Measurements from ENCODE around the gene KRT86. TPM values are rescaled to one million over a fixed set of nuclear protein-coding genes. Genes with fewer than 3 reads are reported as not detected.

KRT86 gene
- under 0.01 TPM for total RNA-seq

DNA sequence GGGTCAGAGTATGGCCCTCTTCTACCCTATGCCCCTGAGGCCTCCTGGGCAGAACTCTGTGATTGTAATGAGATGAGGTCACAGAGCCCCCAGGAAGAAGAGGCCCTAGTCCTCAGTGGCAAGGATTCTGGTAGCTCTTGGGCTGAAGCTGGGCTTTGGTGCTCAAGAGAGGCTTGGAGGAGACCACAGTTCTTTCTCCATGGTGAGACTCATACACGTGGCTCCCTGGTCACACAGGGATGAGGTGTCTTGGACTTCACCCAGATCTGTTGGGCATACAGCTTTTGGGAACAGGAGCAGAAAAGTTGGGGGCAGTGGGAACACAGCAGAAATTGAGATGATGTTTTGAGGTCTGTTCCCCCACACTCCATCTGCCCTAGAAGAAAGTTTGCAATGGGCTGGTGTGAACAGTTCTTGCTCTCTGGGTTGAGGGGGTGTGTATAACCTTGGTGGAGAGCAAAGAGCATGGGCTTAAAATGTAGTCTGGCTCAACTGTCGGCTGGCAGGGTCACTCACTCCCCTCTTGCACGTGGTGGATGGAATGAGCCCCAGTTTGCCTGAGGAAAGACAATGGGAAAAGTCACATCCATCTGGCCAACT, at the start of gene KRT86:
TSS of gene KRT86 (plus strand) at position 125 of the 600 bp plus-strand sequence. CDS start 27,272 bp downstream, outside the sequence.
- no peak for DNase-seq (ENCODE audit: low read depth in 2 of 3, low spot score in 2 of 3)

DNA sequence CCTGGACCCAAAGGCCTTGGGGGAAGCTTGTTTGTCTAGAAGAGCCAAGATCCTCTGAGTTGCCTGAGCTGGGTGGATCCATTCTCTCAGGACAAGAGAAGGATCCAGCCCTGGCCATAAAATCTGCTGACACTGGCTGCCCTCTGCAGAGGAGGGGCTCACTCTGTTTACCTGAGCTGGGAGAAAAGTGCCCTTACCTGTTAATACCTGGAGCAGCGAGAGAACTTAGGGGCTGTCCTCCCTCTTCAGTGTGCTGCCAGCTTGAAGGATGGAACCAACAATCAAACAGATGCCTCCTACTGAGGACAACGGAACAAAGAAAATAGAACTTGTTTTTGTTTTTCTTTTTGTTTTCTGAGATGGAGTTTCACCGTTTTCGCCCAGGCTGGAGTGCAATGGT, 48.7 kb upstream of the KRT86 start:
- DNase-seq (ENCODE audit: low read depth in 2 of 3, low spot score in 2 of 3) = no peak

DNA sequence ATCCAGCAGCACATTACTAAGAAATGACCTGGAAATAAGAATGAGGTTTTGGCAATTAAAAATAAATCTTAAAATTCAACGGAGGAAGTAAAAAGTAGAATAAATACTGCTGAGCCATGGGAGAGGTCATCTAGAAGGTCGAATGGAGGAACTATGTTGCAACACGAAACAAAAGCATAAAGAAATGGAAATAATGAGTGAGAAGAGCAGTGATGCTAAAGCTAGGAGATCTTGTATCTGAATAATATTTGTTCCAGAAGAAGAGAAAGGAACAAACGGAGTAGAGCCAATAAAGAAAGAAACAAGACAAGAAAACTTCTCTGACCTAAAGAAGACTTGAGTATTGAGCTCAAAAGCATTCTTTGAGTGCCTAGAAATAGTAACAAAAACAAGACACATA, 48.0 kb upstream of the KRT86 start:
- DNase-seq (ENCODE audit: low read depth in 2 of 3, low spot score in 2 of 3) = no peak

DNA sequence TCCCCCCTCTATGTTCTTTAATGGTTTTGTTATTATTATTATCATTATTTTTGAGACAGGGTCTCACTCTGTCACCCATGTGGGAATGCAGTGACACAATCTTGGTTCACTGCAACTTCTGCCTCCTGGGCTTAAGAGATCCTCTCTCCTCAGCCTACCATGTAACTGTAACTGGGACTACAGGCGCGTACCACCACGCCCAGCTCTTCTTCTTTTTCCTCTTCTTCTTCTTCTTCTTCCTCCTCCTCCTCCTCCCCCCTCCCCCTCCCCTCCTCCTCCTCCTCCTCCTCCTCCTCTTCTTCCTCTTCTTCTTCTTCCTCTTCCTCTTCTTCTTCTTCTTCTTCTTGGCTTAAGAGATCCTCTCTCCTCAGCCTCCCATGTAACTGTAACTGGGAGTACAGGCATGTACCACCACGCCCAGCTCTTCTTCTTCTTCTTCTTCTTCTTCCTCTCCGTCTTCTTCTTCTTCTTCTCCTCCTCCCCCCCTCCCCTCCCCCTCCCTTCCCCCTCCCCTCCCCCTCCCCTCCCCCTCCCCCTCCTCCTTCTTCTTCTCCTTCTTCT, 46.8 kb upstream of the KRT86 start:
- no peak for DNase-seq (ENCODE audit: low read depth in 2 of 3, low spot score in 2 of 3)

DNA sequence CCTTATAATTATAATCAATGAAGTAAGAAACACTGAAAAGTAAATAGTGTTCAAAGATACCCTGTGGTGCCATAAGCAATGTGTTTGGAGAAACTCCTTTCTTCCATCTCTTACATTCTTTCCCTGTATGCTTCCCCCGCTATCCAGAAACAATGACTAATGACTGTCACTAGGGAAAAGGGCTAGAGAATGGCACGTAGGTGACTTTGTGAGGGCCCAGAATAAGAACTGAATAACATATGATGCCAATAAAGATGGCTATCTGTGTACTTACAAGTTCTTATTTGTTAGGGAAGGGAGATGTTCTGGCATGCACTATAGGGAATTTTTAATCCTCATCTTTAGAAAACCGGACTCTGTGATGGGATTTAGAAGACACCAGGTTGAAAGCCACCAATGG, 46.1 kb upstream of the KRT86 start:
- DNase-seq (ENCODE audit: low read depth in 2 of 3, low spot score in 2 of 3) = no peak

DNA sequence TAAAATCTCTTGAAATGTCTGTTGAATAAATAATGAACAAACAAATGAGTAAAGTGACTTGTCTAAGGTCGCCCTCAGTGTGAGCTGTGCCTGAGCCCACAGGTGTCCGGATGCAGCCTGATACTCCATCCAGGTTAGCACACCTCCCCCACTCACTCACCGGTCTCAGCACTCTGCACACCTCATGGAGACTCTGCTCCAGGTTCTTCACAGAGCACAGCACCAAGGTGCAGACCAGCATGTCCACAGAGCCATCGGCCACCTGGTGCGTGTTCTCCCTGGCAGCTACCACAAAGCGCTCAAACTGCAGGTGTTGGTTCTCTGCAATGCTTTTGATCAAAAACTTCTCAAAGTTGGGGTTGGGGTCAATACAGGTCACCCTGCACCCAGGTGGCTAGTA, 45.5 kb upstream of the KRT86 start:
- no peak for DNase-seq (ENCODE audit: low read depth in 2 of 3, low spot score in 2 of 3)

DNA sequence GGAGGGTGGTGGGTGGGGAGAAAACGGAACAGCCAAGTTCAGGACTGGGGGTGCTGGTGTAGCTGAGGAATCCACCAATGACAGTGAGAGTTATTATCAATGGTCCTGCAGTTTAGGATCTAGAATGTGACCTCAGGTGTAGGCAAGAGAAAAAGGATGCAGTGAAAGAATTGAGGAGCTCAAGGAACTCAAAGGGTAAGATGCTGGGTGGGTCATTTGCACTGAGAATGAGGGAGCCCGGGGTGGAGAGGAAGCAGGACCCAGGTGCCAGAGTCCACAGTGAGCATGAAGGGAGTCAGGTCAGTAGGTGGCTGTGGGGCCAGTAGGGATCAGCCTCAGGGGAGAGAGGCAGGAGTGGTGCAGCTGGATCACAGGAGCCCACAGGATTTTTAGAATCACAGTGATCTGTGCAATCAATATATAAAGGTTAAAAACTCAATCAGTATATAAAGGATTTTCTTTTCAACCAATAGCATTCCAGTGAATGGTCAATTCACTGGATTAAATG, 44.6 kb upstream of the KRT86 start:
- DNase-seq (ENCODE audit: low read depth in 2 of 3, low spot score in 2 of 3) = no peak

DNA sequence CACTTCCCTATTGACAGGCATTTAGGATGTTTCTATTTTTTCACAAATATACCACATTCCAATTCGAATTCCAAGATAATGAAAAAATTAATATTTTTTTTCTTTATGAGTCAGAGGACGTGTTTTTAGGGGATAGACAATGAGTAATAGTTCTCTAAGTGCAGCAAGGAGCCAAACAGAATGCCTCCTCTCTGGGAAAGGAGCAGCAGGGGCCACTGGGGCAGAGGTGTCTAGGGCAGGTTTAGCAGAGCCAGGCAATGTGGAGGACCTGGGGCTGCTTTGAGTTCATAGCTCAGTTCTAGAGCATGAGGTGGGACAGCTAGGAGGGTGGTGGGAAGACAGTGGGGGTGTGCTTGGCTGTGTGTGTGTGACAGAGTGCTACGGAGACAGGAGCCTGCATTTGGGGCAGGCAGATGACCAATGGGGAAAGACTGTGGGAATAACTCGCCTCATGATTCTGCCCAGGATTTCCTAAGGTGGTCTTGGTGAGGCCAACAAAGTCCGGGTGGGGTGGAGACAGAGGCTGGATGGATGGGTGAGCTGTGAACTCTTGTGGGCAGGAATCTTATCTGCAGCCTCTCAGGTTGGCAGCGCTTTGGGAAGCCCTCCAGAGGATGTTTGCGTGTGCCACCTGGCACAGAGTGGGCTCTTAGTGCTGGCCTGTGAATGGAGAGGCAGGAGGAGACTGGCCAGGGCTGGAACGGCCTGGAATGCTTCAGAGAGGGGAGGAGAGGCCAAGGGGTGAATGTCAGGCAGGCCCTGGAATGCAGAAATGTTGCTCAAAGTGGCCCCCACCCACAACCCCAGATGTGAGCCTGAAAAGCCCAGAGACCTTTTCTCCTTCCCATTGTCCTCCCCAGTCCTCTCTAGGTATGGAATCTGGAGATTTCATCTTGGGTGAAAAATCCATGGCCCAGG, 43.8 kb upstream of the KRT86 start:
- no peak for DNase-seq (ENCODE audit: low read depth in 2 of 3, low spot score in 2 of 3)

DNA sequence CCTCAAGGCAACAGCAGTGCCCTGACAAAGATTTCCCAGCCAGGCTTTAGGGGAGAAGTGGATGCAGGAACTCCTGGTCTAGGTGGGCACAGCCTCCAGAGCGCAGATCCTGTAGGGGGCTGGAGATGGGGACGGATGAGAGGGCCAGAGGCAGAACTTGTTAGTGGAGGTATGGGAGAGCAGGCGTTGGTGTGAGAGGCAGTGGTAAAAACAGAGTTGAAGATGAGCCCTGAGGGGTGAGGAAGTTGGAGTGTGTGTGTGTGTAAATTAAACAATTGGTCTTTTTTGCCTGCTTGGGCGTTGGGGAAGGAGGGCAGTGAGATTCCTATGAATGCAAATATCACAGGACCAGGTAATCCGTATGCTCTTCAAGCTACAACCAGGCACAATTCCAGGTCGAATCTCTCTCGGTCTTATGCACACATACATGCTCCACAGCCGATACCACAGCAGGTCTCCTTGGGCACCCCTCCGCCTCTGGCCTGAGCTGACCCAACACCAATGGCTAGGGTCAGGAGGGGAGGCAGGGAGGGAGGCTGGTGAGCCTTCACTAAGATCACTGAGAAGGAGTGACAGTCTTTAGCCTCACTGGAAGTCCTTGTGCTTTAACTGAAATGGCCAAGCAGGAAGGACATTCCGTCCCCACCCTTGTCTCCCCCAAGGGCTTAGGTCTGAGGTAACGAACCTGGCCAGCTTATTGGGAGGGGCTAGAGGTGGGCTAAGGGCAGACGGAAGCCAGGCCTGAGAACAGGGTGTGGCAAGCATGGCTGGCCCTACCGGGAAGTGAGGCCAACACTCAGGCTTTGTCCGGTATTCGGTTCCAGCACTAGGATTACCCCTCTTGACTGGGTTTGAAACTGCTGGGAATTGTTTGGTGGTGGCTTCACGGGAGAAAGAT, 42.9 kb upstream of the KRT86 start:
- DNase-seq (ENCODE audit: low read depth in 2 of 3, low spot score in 2 of 3) = no peak

DNA sequence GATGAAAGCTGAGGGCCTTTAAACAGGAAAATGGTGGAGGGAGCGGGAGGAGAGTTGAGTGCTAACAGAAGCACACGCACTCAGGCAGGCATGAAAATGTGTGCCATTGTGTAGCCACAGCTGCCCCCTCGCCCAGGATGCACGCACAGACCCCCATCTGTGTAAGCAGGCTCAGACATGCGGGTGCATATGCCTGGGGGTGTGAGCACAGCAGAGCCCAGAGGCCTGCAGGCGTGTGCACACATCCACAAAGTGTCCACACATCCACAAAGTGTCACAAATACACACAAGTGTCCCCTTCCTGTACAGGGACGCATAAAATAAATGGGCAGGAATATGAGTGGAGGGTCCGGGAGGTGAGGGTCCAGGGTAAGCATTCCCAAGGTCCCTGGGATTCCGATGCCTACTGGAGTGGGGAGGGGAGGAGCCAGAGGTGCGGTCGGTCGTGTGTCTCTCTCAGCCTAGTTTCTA, 42.2 kb upstream of the KRT86 start:
- no peak for DNase-seq (ENCODE audit: low read depth in 2 of 3, low spot score in 2 of 3)

DNA sequence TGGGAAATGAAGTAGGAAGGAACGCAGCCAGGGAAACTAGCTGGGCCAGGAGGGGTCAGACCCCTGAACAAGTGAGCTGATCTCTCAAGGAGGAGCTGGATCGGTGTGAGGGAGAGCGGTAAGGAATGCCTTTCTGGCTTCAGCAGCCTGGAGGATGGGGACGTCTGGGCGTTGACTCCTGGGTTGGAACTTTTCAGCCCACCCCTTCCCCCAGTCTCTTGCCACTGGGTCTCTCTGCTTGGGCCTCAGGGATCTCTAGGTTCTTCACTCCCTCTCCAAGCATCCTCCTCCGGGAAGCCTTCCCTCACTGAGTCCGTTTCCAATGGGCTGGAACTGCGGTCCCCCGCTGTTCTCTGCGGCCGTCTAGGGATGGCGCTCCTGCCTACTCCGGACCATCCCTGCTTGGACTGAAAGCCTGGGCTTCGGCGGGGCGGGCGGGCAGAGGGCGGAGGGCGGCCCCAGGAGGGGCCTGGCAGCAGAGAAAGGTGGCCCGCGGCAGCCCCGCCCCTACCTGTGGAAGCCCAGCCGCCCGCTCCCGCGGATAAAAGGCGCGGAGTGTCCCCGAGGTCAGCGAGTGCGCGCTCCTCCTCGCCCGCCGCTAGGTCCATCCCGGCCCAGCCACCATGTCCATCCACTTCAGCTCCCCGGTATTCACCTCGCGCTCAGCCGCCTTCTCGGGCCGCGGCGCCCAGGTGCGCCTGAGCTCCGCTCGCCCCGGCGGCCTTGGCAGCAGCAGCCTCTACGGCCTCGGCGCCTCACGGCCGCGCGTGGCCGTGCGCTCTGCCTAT, 41.6 kb upstream of the KRT86 start, which contains the start of gene KRT7:
TSS of gene KRT7 (plus strand) at position 570 of the 788 bp plus-strand sequence. CDS start at position 624, 54 bp downstream.
- DNase-seq (ENCODE audit: low read depth in 2 of 3, low spot score in 2 of 3) = no peak

DNA sequence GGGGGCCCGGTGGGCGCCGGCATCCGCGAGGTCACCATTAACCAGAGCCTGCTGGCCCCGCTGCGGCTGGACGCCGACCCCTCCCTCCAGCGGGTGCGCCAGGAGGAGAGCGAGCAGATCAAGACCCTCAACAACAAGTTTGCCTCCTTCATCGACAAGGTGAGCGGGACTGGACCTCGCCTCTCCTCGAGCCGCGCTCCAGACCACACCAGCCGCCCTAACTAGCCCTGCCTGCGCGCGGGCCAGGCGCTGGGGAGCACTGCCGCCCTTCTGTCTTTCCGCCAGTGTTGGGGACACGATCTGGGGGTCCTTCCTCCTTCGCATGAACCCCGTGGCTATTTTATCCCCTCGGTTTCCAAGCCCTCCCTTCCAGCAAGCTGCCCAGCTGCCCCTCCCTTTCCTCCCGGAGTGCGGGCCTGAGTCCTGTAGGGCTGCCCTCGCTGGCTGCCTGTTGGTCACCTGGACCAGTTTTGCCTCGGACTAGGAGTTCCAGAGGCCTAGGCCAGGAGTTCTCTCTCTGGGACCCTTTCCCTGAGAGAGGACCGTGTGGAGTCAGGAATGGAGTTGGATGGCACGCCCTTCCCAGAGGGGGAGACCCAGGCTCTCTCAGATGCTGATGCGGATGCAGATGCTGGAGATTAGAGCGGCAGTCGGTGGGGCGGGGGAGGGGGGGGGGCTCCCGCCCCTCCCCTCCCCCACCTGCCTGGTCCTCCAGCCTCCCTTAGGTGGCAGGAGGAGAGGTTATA, 40.8 kb upstream of the KRT86 start:
- DNase-seq (ENCODE audit: low read depth in 2 of 3, low spot score in 2 of 3) = no peak

DNA sequence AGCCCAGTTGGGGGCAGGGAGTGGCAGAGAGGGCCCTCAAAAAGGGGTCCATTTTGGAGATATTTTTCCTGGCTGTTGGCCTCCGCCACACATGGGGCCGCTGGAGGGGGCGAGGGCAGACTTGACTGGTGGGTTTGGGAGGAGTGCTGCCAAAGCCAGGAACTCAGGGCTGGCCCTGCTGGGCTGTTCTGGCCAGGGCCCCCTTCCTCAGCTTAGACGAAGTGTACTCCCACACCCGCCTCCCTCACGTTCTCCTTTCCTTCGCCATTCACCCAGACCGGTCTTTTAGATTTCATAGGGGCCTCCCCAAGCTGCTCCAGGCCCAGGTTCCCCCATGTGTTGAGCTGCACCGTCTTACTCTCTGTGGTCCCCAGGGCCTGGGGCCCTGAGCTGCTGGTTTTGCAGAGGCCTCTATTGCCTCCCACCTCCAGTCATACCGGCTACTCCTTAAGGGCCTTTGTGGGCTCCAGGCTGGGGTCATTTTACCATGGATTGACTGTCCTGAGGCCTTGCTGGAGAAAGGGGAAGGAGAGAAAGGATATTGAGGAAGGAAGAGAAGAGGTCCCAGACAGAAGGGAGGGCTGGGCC, 40.1 kb upstream of the KRT86 start:
- DNase-seq (ENCODE audit: low read depth in 2 of 3, low spot score in 2 of 3) = no peak

DNA sequence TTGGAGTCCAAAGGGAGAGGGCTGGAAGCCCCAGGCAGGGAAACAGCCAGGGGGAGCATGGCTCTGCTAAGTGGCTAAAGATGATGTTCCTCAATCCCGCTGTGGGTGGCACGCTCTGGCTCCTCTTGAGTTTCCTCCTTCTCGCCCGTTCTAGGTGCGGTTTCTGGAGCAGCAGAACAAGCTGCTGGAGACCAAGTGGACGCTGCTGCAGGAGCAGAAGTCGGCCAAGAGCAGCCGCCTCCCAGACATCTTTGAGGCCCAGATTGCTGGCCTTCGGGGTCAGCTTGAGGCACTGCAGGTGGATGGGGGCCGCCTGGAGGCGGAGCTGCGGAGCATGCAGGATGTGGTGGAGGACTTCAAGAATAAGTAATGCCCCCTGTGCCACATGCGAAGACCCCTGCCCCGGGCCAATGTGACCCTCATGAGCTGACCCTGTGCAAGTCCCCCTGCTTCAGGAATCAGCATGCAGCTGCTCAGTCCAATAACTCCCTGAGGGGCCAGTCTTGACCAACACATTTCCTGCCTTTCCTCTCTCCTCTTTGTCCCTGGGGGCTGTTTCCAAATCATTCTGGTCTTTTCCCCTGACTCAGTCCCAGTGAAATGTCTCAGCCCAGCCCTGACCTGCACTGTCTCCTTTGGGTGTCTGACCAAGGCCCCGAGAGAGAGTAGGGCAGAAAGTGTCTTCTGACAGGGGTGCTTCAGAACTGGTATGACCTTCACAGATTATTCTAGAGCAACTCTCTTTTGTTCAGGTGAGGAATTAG, 39.3 kb upstream of the KRT86 start:
- no peak for DNase-seq (ENCODE audit: low read depth in 2 of 3, low spot score in 2 of 3)

DNA sequence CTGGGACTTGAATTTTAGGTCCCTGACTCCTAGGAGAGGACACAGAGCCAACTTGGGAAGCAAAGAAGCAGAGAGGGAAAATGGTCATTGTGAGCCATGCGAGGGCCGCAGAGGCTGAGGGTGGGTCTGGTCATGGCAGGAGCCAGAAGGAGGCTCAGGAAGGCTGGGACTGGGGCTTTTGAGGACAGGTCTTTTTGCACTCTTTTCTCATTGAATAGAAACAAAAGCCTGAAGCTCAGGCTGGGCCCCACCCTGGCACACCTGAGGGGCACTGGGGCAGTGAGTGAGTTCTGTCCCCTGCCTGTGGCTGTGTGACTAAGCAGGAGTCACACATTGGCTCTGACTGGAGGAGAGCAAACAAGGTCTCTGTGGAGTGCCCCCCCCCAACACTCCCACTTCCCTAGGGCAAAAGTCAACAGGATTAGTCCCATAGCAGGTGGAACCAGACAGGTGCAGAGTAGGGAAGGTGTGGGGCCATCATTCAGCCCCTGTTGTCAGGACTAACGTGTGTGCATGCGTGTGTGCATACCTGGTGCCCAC, 38.6 kb upstream of the KRT86 start:
- no peak for DNase-seq (ENCODE audit: low read depth in 2 of 3, low spot score in 2 of 3)

DNA sequence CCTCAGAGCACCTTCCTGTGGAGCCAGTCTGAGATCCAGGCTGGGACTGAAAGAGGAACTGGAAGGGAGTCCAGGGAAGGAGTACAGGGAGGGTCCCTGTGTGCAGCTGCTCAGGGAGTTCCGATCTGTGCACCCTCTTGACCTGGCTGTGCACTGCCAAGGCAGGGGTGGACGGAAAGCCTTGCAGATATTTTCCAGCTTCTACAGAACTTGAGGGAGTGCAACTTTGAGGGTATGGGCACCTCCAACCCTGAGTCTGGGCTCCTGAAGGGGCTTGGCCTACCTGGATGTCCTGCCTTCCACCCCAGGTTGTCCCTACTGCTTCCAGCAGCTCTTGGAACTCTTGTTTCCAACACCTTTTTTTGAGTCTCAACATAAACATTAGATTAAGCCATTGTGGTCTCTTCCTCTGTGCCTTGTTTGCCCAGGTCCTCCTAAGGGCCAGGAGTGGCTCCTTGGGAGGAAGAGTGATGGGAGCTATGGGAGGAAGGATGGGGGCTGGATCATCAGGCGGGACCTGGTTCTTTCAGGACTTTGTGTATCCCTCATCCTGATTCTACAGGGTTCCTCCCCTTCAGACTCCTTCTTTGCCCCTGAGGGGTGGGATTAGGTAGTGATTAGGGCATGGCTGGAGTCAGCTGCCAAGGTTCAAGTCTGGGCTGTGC, 37.9 kb upstream of the KRT86 start:
- no peak for DNase-seq (ENCODE audit: low read depth in 2 of 3, low spot score in 2 of 3)
